Stimulated activated CD4-positive, alpha-beta T cell treated with anti-CD3 and anti-CD28 coated beads, Interleukin-1b, Interleukin-23, amount 100 ng/mL, for 48 hours (primary cell): ENCODE measurements around the gene RNF175.

Experiments
- DNase-seq: peaks from one replicate; pipeline ENCODE4 v3.0.0-alpha.2; 2020

Gene RNF175

GRCh38 chr4:153759407-153760316 is at the start of gene RNF175:
TSS of gene RNF175 (minus strand) at chr4:153760024. CDS start at chr4:153759862, 162 bp downstream.
- DNase-seq, result peak; percentile 13

- peak; percentile 62 for DNase-seq
These were observed 49.5 kb upstream of the RNF175 start for GRCh38 chr4:153809307-153809706.

- no peak for DNase-seq
These were observed 48.4 kb upstream of the RNF175 start for GRCh38 chr4:153808175-153808574.

GRCh38 chr4:153806073-153806472 is 46.2 kb upstream of the RNF175 start:
- DNase-seq, result no peak

- DNase-seq, result no peak
These were observed 44.9 kb upstream of the RNF175 start for GRCh38 chr4:153804722-153805121.

GRCh38 chr4:153799694-153800074 is 39.9 kb upstream of the RNF175 start:
- no peak for DNase-seq

GRCh38 chr4:153798901-153799693 is 39.3 kb upstream of the RNF175 start:
- DNase-seq, result no peak

- DNase-seq, result no peak
These were observed 38.6 kb upstream of the RNF175 start for GRCh38 chr4:153798420-153798819.

- DNase-seq, result no peak
These were observed 34.2 kb upstream of the RNF175 start for GRCh38 chr4:153794006-153794405.

- no peak for DNase-seq
These were observed 32.9 kb upstream of the RNF175 start for GRCh38 chr4:153792618-153793247.

- peak; percentile 50 for DNase-seq
These were observed 32.2 kb upstream of the RNF175 start for GRCh38 chr4:153791746-153792617.

GRCh38 chr4:153790962-153791551 is 31.2 kb upstream of the RNF175 start:
- DNase-seq, result peak; percentile 34

- DNase-seq, result no peak
These were observed 30.7 kb upstream of the RNF175 start for GRCh38 chr4:153790500-153790865.

GRCh38 chr4:153789741-153790499 is 30.1 kb upstream of the RNF175 start:
- no peak for DNase-seq

GRCh38 chr4:153788413-153789276 is 28.8 kb upstream of the RNF175 start, which contains the start of gene SFRP2:
TSS of gene SFRP2 (minus strand) at chr4:153789083. CDS start at chr4:153788835, 248 bp downstream.
- DNase-seq, result no peak

GRCh38 chr4:153788051-153788412 is 28.2 kb upstream of the RNF175 start:
- no peak for DNase-seq

GRCh38 chr4:153787575-153787974 is 27.8 kb upstream of the RNF175 start:
- DNase-seq, result no peak

- DNase-seq, result no peak
These were observed 27.3 kb upstream of the RNF175 start for GRCh38 chr4:153787061-153787560.

GRCh38 chr4:153785910-153786721 is 26.3 kb upstream of the RNF175 start:
- DNase-seq, result no peak
